DND-41 (cell line): ENCODE data around the gene ZNF684.

Experiments
- ATAC-seq: fragments of 200-7000 bp; cut with Tn5 transposase; 3 replicates; pipeline ENCODE4 v1.9.1; 2021; ENCODE audit warnings: low read depth; ENCODE audit not compliant: insufficient read depth
- DNase-seq: peaks from one replicate; pipeline ENCODE4 v3.0.0-alpha.2; 2020
- H2AFZ ChIP-seq: 2 replicates; pipeline ENCODE4 v1.6.0; 2012; ENCODE audit warnings: low read depth, low read length
- H3K27ac ChIP-seq: 2 replicates; pipeline ENCODE4 v1.5.1; 2012; ENCODE audit warnings: low read length, inconsistent platforms
- H3K27me3 ChIP-seq: fragments of 200-600 bp; sonication (generic); 2 replicates; pipeline ENCODE4 v1.6.0; 2012; ENCODE audit warnings: low read length, mild to moderate bottlenecking, inconsistent platforms; ENCODE audit not compliant: insufficient read depth, poor library complexity
- H3K36me3 ChIP-seq: 2 replicates; pipeline ENCODE4 v1.5.1; 2012; ENCODE audit warnings: low read length, inconsistent platforms; ENCODE audit not compliant: insufficient read depth
- H3K4me1 ChIP-seq: 2 replicates; pipeline ENCODE4 v1.5.1; 2012; ENCODE audit warnings: mild to moderate bottlenecking, low read length; ENCODE audit not compliant: insufficient read depth
- H3K4me2 ChIP-seq: 2 replicates; pipeline ENCODE4 v1.6.0; 2012; ENCODE audit warnings: mild to moderate bottlenecking, moderate library complexity, low read length, inconsistent platforms; ENCODE audit not compliant: insufficient read depth
- H3K4me3 ChIP-seq, 2 experiments: fragments of 200-600 bp in 1 of 2; shearing (Covaris generic) in 1 of 2; 2 replicates each; pipeline ENCODE4 v1.5.1; 2012 to 2016; ENCODE audit warnings: inconsistent platforms in 2 of 2, low read length in 2 of 2, mild to moderate bottlenecking in 2 of 2, low read depth in 1 of 2, moderate library complexity in 1 of 2
- H3K79me2 ChIP-seq: 2 replicates; pipeline ENCODE4 v1.6.0; 2012; ENCODE audit warnings: low read length, inconsistent platforms; ENCODE audit not compliant: insufficient read depth
- H3K9ac ChIP-seq: 2 replicates; pipeline ENCODE4 v1.6.0; 2012; ENCODE audit warnings: low read depth, mild to moderate bottlenecking, inconsistent platforms, low read length, moderate library complexity
- H3K9me3 ChIP-seq: 2 replicates; pipeline ENCODE4 v1.5.1; 2012; ENCODE audit warnings: low read length, moderate library complexity, mild to moderate bottlenecking, inconsistent platforms; ENCODE audit not compliant: insufficient read depth, severe bottlenecking
- H4K20me1 ChIP-seq: 2 replicates; pipeline ENCODE4 v1.6.0; 2012; ENCODE audit warnings: low read length; ENCODE audit not compliant: insufficient read depth
- EZH2 ChIP-seq: IDR thresholded peaks from 3 replicates; pipeline ENCODE4 v1.6.1; 2012; ENCODE audit warnings: borderline replicate concordance, low read depth, mild to moderate bottlenecking, moderate library complexity, low read length, inconsistent platforms; ENCODE audit not compliant: severe bottlenecking
- TF ChIP-seq, protein P1 (sequence below): IDR thresholded peaks from 2 replicates; pipeline ENCODE4 v1.5.1; 2012; ENCODE audit warnings: borderline replicate concordance, low read length, moderate library complexity, mild to moderate bottlenecking; ENCODE audit not compliant: poor library complexity, severe bottlenecking; ENCODE audit errors: extremely low read depth

ZNF684 gene

GRCh38 chr1:40575336-40575735 lies 43.9 kb downstream of the ZNF684 start:
- no peak overlapping the region for H2AFZ ChIP-seq
- H3K27me3 ChIP-seq: no peaks in the 10 kb centered on the region
- H3K4me1 ChIP-seq: no peaks in the 10 kb centered on the region
- H3K79me2 ChIP-seq: no peaks in the 10 kb centered on the region
- no peak overlapping the region for H3K9ac ChIP-seq
- no peaks in the 10 kb centered on the region for H4K20me1 ChIP-seq
- H3K9me3 ChIP-seq: no peaks in the 10 kb centered on the region
- no peaks in the 10 kb centered on the region for H3K36me3 ChIP-seq
- no peak overlapping the region for H3K4me3 ChIP-seq
- H3K27ac ChIP-seq: no peak overlapping the region
- ATAC-seq (no peak), DNase-seq (no peak)
- H3K4me2 ChIP-seq: no peak overlapping the region
- no peak for TF ChIP-seq EZH2
- TF ChIP-seq, protein P1, sequence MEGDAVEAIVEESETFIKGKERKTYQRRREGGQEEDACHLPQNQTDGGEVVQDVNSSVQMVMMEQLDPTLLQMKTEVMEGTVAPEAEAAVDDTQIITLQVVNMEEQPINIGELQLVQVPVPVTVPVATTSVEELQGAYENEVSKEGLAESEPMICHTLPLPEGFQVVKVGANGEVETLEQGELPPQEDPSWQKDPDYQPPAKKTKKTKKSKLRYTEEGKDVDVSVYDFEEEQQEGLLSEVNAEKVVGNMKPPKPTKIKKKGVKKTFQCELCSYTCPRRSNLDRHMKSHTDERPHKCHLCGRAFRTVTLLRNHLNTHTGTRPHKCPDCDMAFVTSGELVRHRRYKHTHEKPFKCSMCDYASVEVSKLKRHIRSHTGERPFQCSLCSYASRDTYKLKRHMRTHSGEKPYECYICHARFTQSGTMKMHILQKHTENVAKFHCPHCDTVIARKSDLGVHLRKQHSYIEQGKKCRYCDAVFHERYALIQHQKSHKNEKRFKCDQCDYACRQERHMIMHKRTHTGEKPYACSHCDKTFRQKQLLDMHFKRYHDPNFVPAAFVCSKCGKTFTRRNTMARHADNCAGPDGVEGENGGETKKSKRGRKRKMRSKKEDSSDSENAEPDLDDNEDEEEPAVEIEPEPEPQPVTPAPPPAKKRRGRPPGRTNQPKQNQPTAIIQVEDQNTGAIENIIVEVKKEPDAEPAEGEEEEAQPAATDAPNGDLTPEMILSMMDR: no peak

- Histone ChIP-seq H3K4me3 (no peak overlapping the region), H3K27ac (no peak overlapping the region), H3K27me3 (no peaks in the 10 kb centered on the region), H4K20me1 (no peaks in the 10 kb centered on the region), H3K4me1 (no peaks in the 10 kb centered on the region), H3K4me2 (no peak overlapping the region), H3K79me2 (no peaks in the 10 kb centered on the region), H2AFZ (no peak overlapping the region), H3K36me3 (no peaks in the 10 kb centered on the region), H3K9me3 (no peaks in the 10 kb centered on the region), H3K9ac (no peak overlapping the region)
- no peak for ATAC-seq
- TF ChIP-seq, protein P1: no peak
- no peak for TF ChIP-seq EZH2
- DNase-seq: no peak
These were observed 50.7 kb downstream of the ZNF684 start for GRCh38 chr1:40582116-40582515.

DNA sequence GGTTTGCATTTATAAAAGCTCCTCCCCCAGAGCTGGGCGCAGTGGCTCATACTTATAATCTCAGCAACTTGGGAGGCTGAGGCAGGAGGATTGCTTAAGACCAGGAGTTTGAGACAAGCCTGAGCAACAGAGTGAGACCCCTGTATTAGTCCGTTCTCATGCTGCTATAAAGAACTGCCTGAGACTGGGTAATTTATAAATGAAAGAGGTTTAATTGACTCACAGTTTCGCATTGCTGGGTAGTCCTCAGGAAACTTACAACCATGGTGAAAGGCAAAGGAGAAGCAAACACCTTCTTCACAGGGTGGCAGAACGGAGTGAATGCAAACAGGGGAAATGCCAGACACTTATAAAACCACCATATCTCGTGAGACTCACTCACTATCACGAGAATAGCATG lies 52.5 kb downstream of the ZNF684 start:
- H2AFZ ChIP-seq: no peak overlapping the region
- DNase-seq (no peak), ATAC-seq (no peak)
- no peak overlapping the region for H3K4me3 ChIP-seq
- no peaks in the 10 kb centered on the region for H3K79me2 ChIP-seq
- H3K9me3 ChIP-seq: no peaks in the 10 kb centered on the region
- no peak overlapping the region for H3K27ac ChIP-seq
- no peak overlapping the region for H3K4me2 ChIP-seq
- H3K36me3 ChIP-seq: no peaks in the 10 kb centered on the region
- no peaks in the 10 kb centered on the region for H3K27me3 ChIP-seq
- no peaks in the 10 kb centered on the region for H4K20me1 ChIP-seq
- H3K4me1 ChIP-seq: no peaks in the 10 kb centered on the region
- TF ChIP-seq, protein P1: no peak
- TF ChIP-seq EZH2: no peak
- H3K9ac ChIP-seq: no peak overlapping the region

DNA sequence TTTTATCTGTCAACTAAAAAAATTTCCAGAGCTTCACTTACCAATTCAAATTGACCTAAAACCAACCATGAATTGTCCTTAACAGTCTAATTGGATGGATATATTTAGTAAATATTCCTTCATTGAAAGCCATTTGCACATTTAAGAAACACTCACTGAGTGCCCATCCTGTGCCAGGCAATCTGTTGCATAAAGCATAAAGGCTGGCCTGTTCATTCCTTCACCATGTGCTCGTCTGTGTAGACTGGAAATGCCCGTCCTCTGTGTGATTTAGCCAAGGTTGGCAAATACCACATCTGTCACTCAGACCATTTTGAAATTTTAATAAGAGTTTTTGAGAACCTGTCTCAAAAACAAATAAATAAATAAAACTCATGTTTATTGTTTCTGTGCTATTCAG lies 57.1 kb downstream of the ZNF684 start:
- no peak for ATAC-seq

More for the DNA sequence above, 57.1 kb downstream of the ZNF684 start:
- Histone ChIP-seq H3K27ac (no peak overlapping the region), H3K9me3 (no peaks in the 10 kb centered on the region), H2AFZ (no peak overlapping the region), H3K27me3 (no peaks in the 10 kb centered on the region), H3K4me3 (no peak overlapping the region), H3K9ac (no peak overlapping the region), H4K20me1 (no peaks in the 10 kb centered on the region), H3K4me2 (no peak overlapping the region), H3K4me1 (no peaks in the 10 kb centered on the region), H3K79me2 (no peaks in the 10 kb centered on the region), H3K36me3 (no peaks in the 10 kb centered on the region)
- TF ChIP-seq, protein P1: no peak
- TF ChIP-seq EZH2: no peak
- DNase-seq: no peak
